ACHN (cell line): ENCODE results near the gene PROCA1.
A peak's percentile ranks its signal among the peaks of the same experiment; 100 is the strongest.

Experiments
- DNase-seq: peaks from one replicate; pipeline ENCODE4 v3.0.0-alpha.2; 2015
- in situ Hi-C: cut with HindIII; loops from 2 replicates; pipeline ENCODE4 v1.10.0; 2017; ENCODE audit warnings: low sequenced_read_pairs, low pct_ligation_motif_present, low pct_unique_long_range_greater_than_20kb

The PROCA1 gene

GRCh38 chr17:28711723-28712031 lies at the start of gene PROCA1:
TSS of gene PROCA1 (minus strand) at chr17:28711888. CDS start at chr17:28711660, 228 bp downstream.
- DNase-seq: no peak
- in situ Hi-C loops: no loop called here

DNA sequence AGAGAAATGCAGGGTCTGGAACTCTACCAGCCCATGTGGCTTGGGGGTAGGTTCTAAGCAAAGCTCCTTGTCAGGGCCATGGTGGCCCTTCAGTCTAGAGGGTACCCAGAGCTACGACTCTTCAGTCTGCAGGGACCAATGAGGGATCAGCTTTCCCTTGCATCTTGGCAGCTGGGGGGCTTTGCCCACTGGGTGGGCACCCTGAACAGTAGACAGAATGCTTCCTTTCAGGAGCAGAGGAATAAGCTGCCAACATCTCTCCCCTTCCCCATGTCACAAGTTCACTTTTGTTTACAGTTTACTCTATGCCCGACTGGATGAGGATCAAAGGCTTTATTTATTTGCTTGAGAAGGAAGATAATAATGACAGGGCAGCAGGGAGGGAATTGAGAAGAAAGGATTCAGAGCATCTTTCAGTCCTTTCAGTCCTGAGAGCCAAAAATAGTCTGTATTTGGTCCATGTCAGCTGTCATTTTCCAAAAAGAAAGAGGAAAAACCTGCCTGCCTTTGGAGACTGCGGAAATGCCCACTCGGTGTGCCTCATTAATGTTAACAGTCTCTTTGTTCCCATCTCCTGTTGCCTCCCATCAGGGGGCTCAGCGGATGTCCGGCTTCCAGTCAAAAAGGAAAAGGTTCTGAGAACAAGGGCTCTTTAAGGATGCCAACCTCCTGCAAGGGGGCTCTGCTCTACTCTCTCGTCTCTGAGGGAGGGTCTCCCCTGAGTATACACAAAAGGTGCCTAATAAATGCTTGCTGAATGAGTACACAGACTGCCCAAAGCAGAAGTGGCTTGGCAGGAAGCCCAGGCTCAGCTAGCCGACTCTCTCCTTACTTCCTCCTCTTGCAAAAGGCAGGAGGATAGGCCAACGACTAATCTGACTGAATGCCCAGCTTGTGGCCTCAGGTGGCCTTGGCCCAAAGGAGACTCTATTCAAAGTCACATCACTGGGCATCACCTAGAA lies 49.2 kb upstream of the PROCA1 start:
- in situ Hi-C loops: no loop called here
- no peak for DNase-seq

GRCh38 chr17:28759256-28759865 lies 47.7 kb upstream of the PROCA1 start:
- no peak for DNase-seq
- in situ Hi-C loops: no loop called here

- in situ Hi-C loops: no loop called here
- DNase-seq: no peak
These were observed 46.9 kb upstream of the PROCA1 start for GRCh38 chr17:28758411-28759121.

DNA sequence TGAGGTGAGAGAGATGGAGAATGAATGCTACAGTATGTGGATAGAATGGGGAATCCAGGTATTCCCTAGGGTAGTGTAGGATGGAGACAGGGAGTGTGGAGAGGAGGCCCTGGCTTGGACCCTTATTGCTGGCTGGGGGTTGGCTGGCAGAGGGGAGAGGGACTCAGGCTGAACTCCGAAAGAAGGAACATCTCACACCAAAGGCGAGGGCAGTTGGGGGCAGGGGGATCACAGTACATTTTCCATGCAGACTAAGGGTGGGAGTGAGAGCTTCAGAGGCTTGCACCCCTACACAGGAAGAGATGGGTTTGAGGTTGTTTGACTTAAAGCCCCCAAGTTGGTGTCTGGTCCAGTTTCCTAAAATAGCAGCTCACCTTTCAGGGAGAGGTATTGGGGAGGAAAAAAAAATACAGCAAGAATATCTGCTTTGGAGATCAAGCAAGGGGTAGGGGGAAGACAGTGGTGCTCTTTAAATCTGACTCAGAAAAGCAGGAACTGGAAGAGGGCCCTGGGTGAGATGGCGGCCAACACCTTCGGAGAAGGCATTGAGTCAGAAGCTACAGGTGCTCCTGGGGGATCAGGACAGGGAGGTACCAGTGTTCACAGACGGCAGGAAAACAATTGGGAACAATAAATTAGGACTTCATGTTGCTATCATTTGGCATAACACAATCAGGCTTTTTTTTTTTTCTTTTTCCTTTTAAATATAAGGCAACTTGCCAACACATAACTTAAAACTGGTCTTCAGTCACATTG lies 44.5 kb upstream of the PROCA1 start:
- in situ Hi-C loops: no loop called here
- no peak for DNase-seq

- in situ Hi-C loops: no loop called here
- peak; percentile 54 for DNase-seq
These were observed 43.8 kb upstream of the PROCA1 start for GRCh38 chr17:28755486-28755885.

DNA sequence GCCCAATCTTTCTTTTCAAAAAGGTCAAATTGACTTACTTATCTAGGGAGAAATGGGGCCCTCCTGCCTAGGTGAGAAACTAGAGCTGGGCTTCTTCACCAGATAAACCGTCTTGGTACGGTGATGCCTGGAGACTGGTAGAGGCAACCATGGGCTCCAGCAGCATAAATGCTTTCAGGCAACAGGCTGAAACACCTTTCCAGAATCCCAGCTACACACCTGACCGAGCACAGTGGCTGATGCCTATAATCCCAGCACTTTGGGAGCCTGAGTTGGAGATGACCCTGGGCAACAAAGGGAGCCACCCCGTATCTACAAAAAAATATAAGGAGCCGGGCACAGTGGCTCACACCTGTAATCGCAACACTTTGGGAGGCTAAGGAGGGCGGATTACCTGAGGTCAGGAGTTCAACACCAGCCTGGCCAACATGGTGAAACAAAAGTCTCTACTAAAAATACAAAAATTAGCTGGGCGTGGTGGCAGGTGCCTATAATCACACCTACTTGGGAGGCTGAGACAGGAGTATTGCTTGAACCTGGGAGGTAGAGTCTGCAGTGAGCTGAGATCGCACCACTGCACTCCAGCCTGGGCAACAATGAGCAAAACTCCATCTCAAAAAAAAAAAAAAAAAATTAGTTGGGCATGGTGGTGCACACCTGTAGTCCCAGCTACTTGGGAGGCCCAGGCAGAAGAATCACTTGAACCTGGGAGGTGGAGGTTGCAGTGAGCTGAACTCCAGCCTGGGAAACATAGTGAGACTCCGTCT lies 40.1 kb upstream of the PROCA1 start:
- no peak for DNase-seq

GRCh38 chr17:28750178-28751047 lies 38.7 kb upstream of the PROCA1 start:
- in situ Hi-C loops: no loop called here
- DNase-seq: peak; percentile 94

More for the DNA sequence above, 40.1 kb upstream of the PROCA1 start:
- in situ Hi-C loops: no loop called here

- no peak for DNase-seq
- in situ Hi-C loops: no loop called here
These were observed 38.0 kb upstream of the PROCA1 start for GRCh38 chr17:28749516-28750177.

DNA sequence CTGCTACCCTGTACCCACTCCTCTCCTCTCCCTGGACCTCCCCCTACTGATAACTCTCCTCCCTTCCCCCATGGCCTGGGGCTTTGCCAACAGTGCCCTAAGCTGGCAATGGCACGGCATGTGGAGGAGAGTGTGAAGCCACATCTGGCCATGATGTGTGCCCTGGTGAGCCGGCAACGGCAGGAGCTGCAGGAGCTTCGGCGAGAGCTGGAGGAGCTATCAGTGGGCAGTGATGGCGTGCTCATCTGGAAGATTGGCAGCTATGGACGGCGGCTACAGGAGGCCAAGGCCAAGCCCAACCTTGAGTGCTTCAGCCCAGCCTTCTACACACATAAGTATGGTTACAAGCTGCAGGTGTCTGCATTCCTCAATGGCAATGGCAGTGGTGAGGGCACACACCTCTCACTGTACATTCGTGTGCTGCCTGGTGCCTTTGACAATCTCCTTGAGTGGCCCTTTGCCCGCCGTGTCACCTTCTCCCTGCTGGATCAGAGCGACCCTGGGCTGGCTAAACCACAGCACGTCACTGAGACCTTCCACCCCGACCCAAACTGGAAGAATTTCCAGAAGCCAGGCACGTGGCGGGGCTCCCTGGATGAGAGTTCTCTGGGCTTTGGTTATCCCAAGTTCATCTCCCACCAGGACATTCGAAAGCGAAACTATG lies 37.3 kb upstream of the PROCA1 start:
- in situ Hi-C loops: no loop called here

DNA sequence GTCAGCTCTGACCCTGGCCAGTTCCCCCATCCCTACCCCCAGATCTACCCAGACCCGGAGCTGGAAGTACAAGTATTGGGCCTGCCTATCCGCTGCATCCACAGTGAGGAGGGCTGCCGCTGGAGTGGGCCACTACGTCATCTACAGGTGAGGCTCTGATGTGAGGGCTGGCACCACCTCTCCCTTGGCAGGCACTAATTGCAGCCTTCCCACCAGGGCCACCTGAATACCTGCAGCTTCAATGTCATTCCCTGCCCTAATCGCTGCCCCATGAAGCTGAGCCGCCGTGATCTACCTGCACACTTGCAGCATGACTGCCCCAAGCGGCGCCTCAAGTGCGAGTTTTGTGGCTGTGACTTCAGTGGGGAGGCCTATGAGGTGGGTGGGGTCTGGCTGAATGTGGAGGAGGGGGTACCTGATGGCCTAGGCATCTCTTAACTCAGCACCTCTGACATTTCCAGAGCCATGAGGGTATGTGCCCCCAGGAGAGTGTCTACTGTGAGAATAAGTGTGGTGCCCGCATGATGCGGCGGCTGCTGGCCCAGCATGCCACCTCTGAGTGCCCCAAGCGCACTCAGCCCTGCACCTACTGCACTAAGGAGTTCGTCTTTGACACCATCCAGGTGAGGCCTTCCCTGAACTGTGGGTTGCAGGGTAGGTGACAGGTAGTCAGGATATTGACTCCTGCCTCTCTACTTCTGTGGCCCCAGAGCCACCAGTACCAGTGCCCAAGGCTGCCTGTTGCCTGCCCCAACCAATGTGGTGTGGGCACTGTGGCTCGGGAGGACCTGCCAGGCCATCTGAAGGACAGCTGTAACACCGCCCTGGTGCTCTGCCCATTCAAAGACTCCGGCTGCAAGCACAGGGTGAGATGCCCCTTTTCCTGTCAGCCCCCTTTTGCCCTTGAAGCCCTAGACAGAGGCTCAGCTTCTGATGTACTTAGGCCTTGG lies 36.4 kb upstream of the PROCA1 start:
- DNase-seq: no peak
- in situ Hi-C loops: no loop called here

More for the DNA sequence above, 37.3 kb upstream of the PROCA1 start:
- DNase-seq: no peak

GRCh38 chr17:28747051-28747691 lies 35.5 kb upstream of the PROCA1 start:
- in situ Hi-C loops: no loop called here
- no peak for DNase-seq

GRCh38 chr17:28746611-28747050 lies 34.9 kb upstream of the PROCA1 start:
- in situ Hi-C loops: no loop called here
- DNase-seq: no peak

- peak; percentile 61 for DNase-seq
- in situ Hi-C loops: no loop called here
These were observed 34.2 kb upstream of the PROCA1 start for GRCh38 chr17:28745786-28746411.
